GM12878 (cell line): Measurements from ENCODE around the gene PRKN. TPM values are rescaled to one million over a fixed set of nuclear protein-coding genes. Genes with fewer than 3 reads are reported as not detected.

Experiments
- ATAC-seq: fragments of 200-7000 bp; cut with Tn5 transposase; 3 replicates; pipeline ENCODE4 v1.9.1; 2020; ENCODE audit warnings: mild to moderate bottlenecking, moderate library complexity
- BruUV-seq: library from RNA; stranded (reverse); fragments of 400-500 nt; replicated peaks from 2 replicates; lab custom pipeline; 2021; lab: Mats Ljungman, UMichigan
- CTCF ChIA-PET: fragments of 300-600 bp; sonication (Branson Sonifier 250); formaldehyde crosslinking; extraction: SDS; loops from one replicate; lab custom pipeline; 2021; ENCODE audit warnings: inconsistent platforms; lab: Yijun Ruan, JAX
- POLR2A ChIA-PET: fragments of 350-600 bp; formaldehyde crosslinking; extraction: SDS; loops from one replicate; lab custom pipeline; 2021; ENCODE audit warnings: inconsistent platforms; lab: Charles Lee
- RAD21 ChIA-PET: fragments of 300-600 bp; sonication (Branson Sonifier 250); formaldehyde crosslinking; loops from one replicate; lab custom pipeline; 2023; ENCODE audit warnings: antibody characterized with exemption; ENCODE audit not compliant: unreplicated experiment; lab: Charles Lee
- SMC1A ChIA-PET: fragments of 300-600 bp; sonication (Branson Sonifier 250); formaldehyde crosslinking; loops from one replicate; lab custom pipeline; 2023; ENCODE audit not compliant: unreplicated experiment, uncharacterized antibody; lab: Charles Lee
- DNase-seq: peaks from one replicate; pipeline ENCODE4 v3.0.0-alpha.2; 2011; ENCODE audit warnings: low read depth, low spot score
- FAIRE-seq: peaks from 3 replicates; lab custom pipeline; 2011; peaks lifted over from hg19 to GRCh38; lab: Jason Lieb, UNC
- H2AFZ ChIP-seq: 2 replicates; pipeline ENCODE4 v1.6.0; 2011; ENCODE audit warnings: low read depth, low read length, control low read depth; ENCODE audit not compliant: control insufficient read depth
- H3K27ac ChIP-seq: 2 replicates; pipeline ENCODE4 v1.5.1; 2011; ENCODE audit warnings: control low read depth; ENCODE audit not compliant: control insufficient read depth, insufficient read depth
- H3K27me3 ChIP-seq, 2 experiments: replicated peaks in 1 of 2; 2 replicates each; pipeline versions ENCODE4 v1.6.0 to v1.6.1; 2011; ENCODE audit warnings: low read length in 1 of 2; ENCODE audit not compliant: control insufficient read depth in 2 of 2, insufficient read depth in 2 of 2
- H3K36me3 ChIP-seq, 2 experiments: 2 replicates each; pipeline ENCODE4 v1.5.1; 2011; ENCODE audit warnings: low read length in 1 of 2; ENCODE audit not compliant: control insufficient read depth in 2 of 2, insufficient read depth in 2 of 2
- H3K4me1 ChIP-seq: 2 replicates; pipeline ENCODE4 v1.6.1; 2011; ENCODE audit warnings: mild to moderate bottlenecking, low read length, moderate library complexity, mixed read lengths; ENCODE audit not compliant: control insufficient read depth, insufficient read depth
- H3K4me2 ChIP-seq: 2 replicates; pipeline ENCODE4 v1.6.0; 2011; ENCODE audit warnings: control low read depth; ENCODE audit not compliant: control insufficient read depth, insufficient read depth
- H3K4me3 ChIP-seq: fragments of 200-600 bp; sonication (generic); 2 replicates; pipeline ENCODE4 v1.5.1; 2016
- H3K79me2 ChIP-seq: 2 replicates; pipeline ENCODE4 v1.6.0; 2011; ENCODE audit warnings: low read length; ENCODE audit not compliant: control insufficient read depth, insufficient read depth
- H3K9ac ChIP-seq: 2 replicates; pipeline ENCODE4 v1.8.0; 2011; ENCODE audit warnings: low read length, control low read depth, mixed read lengths; ENCODE audit not compliant: control insufficient read depth, insufficient read depth
- H3K9me3 ChIP-seq: replicated peaks from 3 replicates; pipeline ENCODE4 v1.5.1; 2011; ENCODE audit warnings: mild to moderate bottlenecking, low read length; ENCODE audit not compliant: control insufficient read depth, insufficient read depth
- H4K20me1 ChIP-seq: 2 replicates; pipeline ENCODE4 v1.6.0; 2011; ENCODE audit not compliant: control insufficient read depth, insufficient read depth
- CEBPB ChIP-seq, 2 experiments: fragments of 150-350 bp in 1 of 2; IDR thresholded peaks; 2 replicates each; pipeline ENCODE4 v1.6.1; 2012 to 2014; ENCODE audit warnings: low read depth in 2 of 2, low read length in 2 of 2, borderline replicate concordance in 1 of 2, inconsistent platforms in 1 of 2
- EZH2 ChIP-seq: IDR thresholded peaks from 2 replicates; pipeline ENCODE4 v1.6.1; 2012; ENCODE audit warnings: low read depth, mild to moderate bottlenecking, control low read depth, inconsistent platforms, low read length, borderline replicate concordance; ENCODE audit not compliant: control insufficient read depth
- FOS ChIP-seq: IDR thresholded peaks from 3 replicates; pipeline ENCODE4 v1.6.1; 2011; ENCODE audit warnings: borderline replicate concordance; ENCODE audit not compliant: insufficient read length; ENCODE audit errors: extremely low read depth
- HCFC1 ChIP-seq: fragments of 150-350 bp; IDR thresholded peaks from 2 replicates; pipeline ENCODE4 v1.6.1; 2014; ENCODE audit warnings: low read length
- PAX5 ChIP-seq: IDR thresholded peaks from 2 replicates; pipeline ENCODE4 v1.6.1; 2011; ENCODE audit warnings: low read depth, low read length, borderline replicate concordance
- PML ChIP-seq: IDR thresholded peaks from 2 replicates; pipeline ENCODE4 v1.6.1; 2012; ENCODE audit warnings: low read length, inconsistent platforms
- RCOR1 ChIP-seq: conservative IDR thresholded peaks from 2 replicates; pipeline ENCODE4 v1.6.1; 2012; ENCODE audit warnings: low read depth, low read length, improper control_type of control experiment
- SP1 ChIP-seq: IDR thresholded peaks from one replicate; pipeline ENCODE4 v1.6.1; 2011; ENCODE audit warnings: low read depth, low read length
- SREBF1 ChIP-seq: IDR thresholded peaks from 2 replicates; pipeline ENCODE4 v1.6.1; 2012; ENCODE audit warnings: mild to moderate bottlenecking, low read length
- ZNF217 ChIP-seq: fragments of 450-650 bp; IDR thresholded peaks from 2 replicates; pipeline ENCODE4 v1.6.1; 2017; ENCODE audit warnings: antibody characterized with exemption, mild to moderate bottlenecking
- ZNF384 ChIP-seq: IDR thresholded peaks from 2 replicates; pipeline ENCODE4 v1.6.1; 2012; ENCODE audit warnings: low read depth, mild to moderate bottlenecking, low read length, improper control_type of control experiment, borderline replicate concordance
- WGBS: methylation state at CpG from one replicate; pipeline ENCODE4 v1.1.6; 2016; ENCODE audit warnings: low lambda C conversion rate; ENCODE audit not compliant: insufficient replicate concordance, insufficient coverage; ENCODE audit errors: missing lambda C conversion rate; 5-methylcytosine and 5-hydroxymethylcytosine counted together
- in situ Hi-C: fragments of 300-500 bp; cut with MboI; formaldehyde crosslinking; loops from 9 replicates; pipeline ENCODE4 v1.14.3; 2018; ENCODE audit warnings: mixed read lengths
- intact Hi-C: fragments of 100-400 bp; cut with micrococcal nuclease; formaldehyde crosslinking; loops from one replicate; pipeline ENCODE4 v1.14.2; 2022; ENCODE audit not compliant: unreplicated experiment
- polyA plus RNA-seq, 11 experiments: library from polyadenylated mRNA; depleted of rRNA in 4 of 11; unstranded in 6 of 11; stranded (reverse) in 5 of 11; fragments of >200 nt; fragmentation: Nextera tagmentation in 4 of 11; fragmentation: Illumina TruSeq in 1 of 11; extraction: Ambion mirVana in 4 of 11; extraction: Trizol in 1 of 11; gene quantifications; 1 replicate in 1 of 11; 2 replicates in 10 of 11; pipeline versions ENCODE4 v1.2.1 to v1.2.3, GENCODE V29; 2011 to 2016; ENCODE audit warnings: inconsistent platforms in 2 of 11, missing spikeins in 2 of 11, low read depth in 1 of 11
- total RNA-seq, 4 experiments: library from RNA; depleted of rRNA in 3 of 4; stranded (reverse); fragments of >200 nt in 3 of 4; fragmentation: Illumina TruSeq in 1 of 4; extraction: Trizol in 1 of 4; gene quantifications; 2 replicates each; pipeline versions ENCODE4 v1.2.1 to v1.2.3, GENCODE V29; 2013 to 2021
- TF ChIP-seq, protein P1 (sequence below): fragments of 450-650 bp; formaldehyde crosslinking; IDR thresholded peaks from 2 replicates; pipeline ENCODE4 v1.4.0; 2020; ENCODE audit warnings: mild to moderate bottlenecking, moderate library complexity
- TF ChIP-seq, protein P2 (sequence below): fragments of 150-350 bp; IDR thresholded peaks from 2 replicates; pipeline ENCODE4 v1.6.1; 2014; ENCODE audit warnings: mild to moderate bottlenecking, low read depth, low read length
- TF ChIP-seq, protein P3 (sequence below): IDR thresholded peaks from 2 replicates; pipeline ENCODE4 v1.6.1; 2012; ENCODE audit warnings: low read depth, low read length, improper control_type of control experiment

PRKN gene
- total and polyA plus RNA-seq, 10 of the 15 experiments (the other 5 are each of a cell fraction or from before 2014, with no cell fraction given), result 0.06 to 0.09 TPM; not detected in 8

DNA sequence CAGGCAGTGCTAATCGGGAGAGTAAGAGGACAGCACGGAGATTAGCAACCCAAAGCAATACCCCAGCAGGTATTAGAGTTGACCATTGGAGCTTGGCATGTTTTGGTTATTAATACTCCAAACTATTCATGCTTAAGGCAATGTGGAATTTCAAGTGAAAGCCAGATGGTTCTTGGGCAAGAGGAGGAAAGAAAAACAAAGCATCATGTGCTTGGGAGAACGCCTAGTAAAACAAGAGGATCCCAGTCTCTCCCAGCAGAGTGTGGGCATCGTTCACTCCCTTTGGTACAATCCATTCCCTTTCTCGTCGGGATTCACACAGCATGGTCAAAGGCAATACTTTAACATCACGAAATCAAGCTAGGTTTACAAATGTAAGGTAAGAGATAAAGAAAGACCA is 349.8 kb downstream of the PRKN start:
- in situ Hi-C loops, result no loop called here
- ATAC-seq (no peak), FAIRE-seq (no peak), DNase-seq (no peak)
- WGBS, result 5% methylated on average over 7 of the region's 7 CpGs
- H3K27ac ChIP-seq, result no peak overlapping the region
- ChIA-PET RAD21 (no interaction called here), SMC1A (no interaction called here), CTCF (no interaction called here), POLR2A (interaction anchor here (0.6 kb wide), 1 partner anchor 753 kb away, joined by 3 read pairs; no protein-coding TSS in a partner anchor)
- H3K27me3 ChIP-seq, result no peaks in the 10 kb centered on the region
- no peaks in the 10 kb centered on the region for H4K20me1 ChIP-seq
- H3K36me3 ChIP-seq, result no peaks in the 10 kb centered on the region
- TF ChIP-seq PAX5 (no peak), HCFC1 (no peak), RCOR1 (no peak), SP1 (no peak), ZNF384 (no peak), FOS (no peak), ZNF217 (no peak), PML (no peak), EZH2 (no peak), SREBF1 (no peak), CEBPB (IDR thresholded peaks at IDR 0.05; ENCODE audit: borderline replicate concordance in 1 of 2, low read depth in 2 of 2, low read length in 2 of 2) (no peak)
- TF ChIP-seq, protein P1, sequence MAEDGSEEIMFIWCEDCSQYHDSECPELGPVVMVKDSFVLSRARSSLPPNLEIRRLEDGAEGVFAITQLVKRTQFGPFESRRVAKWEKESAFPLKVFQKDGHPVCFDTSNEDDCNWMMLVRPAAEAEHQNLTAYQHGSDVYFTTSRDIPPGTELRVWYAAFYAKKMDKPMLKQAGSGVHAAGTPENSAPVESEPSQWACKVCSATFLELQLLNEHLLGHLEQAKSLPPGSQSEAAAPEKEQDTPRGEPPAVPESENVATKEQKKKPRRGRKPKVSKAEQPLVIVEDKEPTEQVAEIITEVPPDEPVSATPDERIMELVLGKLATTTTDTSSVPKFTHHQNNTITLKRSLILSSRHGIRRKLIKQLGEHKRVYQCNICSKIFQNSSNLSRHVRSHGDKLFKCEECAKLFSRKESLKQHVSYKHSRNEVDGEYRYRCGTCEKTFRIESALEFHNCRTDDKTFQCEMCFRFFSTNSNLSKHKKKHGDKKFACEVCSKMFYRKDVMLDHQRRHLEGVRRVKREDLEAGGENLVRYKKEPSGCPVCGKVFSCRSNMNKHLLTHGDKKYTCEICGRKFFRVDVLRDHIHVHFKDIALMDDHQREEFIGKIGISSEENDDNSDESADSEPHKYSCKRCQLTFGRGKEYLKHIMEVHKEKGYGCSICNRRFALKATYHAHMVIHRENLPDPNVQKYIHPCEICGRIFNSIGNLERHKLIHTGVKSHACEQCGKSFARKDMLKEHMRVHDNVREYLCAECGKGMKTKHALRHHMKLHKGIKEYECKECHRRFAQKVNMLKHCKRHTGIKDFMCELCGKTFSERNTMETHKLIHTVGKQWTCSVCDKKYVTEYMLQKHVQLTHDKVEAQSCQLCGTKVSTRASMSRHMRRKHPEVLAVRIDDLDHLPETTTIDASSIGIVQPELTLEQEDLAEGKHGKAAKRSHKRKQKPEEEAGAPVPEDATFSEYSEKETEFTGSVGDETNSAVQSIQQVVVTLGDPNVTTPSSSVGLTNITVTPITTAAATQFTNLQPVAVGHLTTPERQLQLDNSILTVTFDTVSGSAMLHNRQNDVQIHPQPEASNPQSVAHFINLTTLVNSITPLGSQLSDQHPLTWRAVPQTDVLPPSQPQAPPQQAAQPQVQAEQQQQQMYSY (CRISPR knock-in tag), result no peak
- TF ChIP-seq, protein P2, sequence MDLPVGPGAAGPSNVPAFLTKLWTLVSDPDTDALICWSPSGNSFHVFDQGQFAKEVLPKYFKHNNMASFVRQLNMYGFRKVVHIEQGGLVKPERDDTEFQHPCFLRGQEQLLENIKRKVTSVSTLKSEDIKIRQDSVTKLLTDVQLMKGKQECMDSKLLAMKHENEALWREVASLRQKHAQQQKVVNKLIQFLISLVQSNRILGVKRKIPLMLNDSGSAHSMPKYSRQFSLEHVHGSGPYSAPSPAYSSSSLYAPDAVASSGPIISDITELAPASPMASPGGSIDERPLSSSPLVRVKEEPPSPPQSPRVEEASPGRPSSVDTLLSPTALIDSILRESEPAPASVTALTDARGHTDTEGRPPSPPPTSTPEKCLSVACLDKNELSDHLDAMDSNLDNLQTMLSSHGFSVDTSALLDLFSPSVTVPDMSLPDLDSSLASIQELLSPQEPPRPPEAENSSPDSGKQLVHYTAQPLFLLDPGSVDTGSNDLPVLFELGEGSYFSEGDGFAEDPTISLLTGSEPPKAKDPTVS, result no peak
- TF ChIP-seq, protein P3, sequence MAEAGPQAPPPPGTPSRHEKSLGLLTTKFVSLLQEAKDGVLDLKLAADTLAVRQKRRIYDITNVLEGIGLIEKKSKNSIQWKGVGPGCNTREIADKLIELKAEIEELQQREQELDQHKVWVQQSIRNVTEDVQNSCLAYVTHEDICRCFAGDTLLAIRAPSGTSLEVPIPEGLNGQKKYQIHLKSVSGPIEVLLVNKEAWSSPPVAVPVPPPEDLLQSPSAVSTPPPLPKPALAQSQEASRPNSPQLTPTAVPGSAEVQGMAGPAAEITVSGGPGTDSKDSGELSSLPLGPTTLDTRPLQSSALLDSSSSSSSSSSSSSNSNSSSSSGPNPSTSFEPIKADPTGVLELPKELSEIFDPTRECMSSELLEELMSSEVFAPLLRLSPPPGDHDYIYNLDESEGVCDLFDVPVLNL, result no peak
- H3K4me3 ChIP-seq, result no peak overlapping the region
- H3K9me3 ChIP-seq, result no peaks in the 10 kb centered on the region
- H3K4me2 ChIP-seq, result no peak overlapping the region
- H3K9ac ChIP-seq, result no peak overlapping the region
- intact Hi-C loops, result no loop called here
- BruUV-seq, result no TSS peak
- no peaks in the 10 kb centered on the region for H3K79me2 ChIP-seq
- H3K4me1 ChIP-seq, result no peaks in the 10 kb centered on the region
- no peak overlapping the region for H2AFZ ChIP-seq
